GM12874 (cell line): ENCODE measurements around the gene PKHD1.

ENCODE experiments used
- CTCF ChIP-seq: IDR thresholded peaks from 2 replicates; pipeline ENCODE4 v1.5.1; 2011; ENCODE audit warnings: low read depth, mild to moderate bottlenecking, control low read depth, low read length, moderate library complexity; ENCODE audit not compliant: insufficient read depth

The PKHD1 gene

GRCh38 chr6:51778666-51779065 is 308.7 kb downstream of the PKHD1 start:
- TF ChIP-seq CTCF: no peak

- no peak for TF ChIP-seq CTCF
Observed at GRCh38 chr6:51777618-51778017, 309.8 kb downstream of the PKHD1 start.

- TF ChIP-seq CTCF: no peak
Observed at GRCh38 chr6:51775942-51776860, 311.2 kb downstream of the PKHD1 start.

GRCh38 chr6:51768087-51768486 is 319.3 kb downstream of the PKHD1 start:
- no peak for TF ChIP-seq CTCF

- TF ChIP-seq CTCF: no peak
Observed at GRCh38 chr6:51765230-51765629, 322.2 kb downstream of the PKHD1 start.

GRCh38 chr6:51753635-51754034 is 333.8 kb downstream of the PKHD1 start:
- TF ChIP-seq CTCF: peak; percentile 65

- no peak for TF ChIP-seq CTCF
Observed at GRCh38 chr6:51743999-51744398, 343.4 kb downstream of the PKHD1 start.
